ENCODE results near the gene TMEM40.

Gene TMEM40

GRCh38 chr3:12756635-12757034 lies 2.4 kb downstream of the TMEM40 start:
- in situ Hi-C loops (cut with MboI; ENCODE audit: low pct_unique_long_range_greater_than_20kb, low sequenced_read_pairs, unreplicated experiment): no loop called here
- TF ChIP-seq CTCF (IDR thresholded peaks at IDR 0.05; ENCODE audit: extremely low read depth, insufficient read depth, missing control alignments): no peak

GRCh38 chr3:12756175-12756574 lies 2.9 kb downstream of the TMEM40 start:
- no peak for TF ChIP-seq CTCF (IDR thresholded peaks at IDR 0.05; ENCODE audit: extremely low read depth, insufficient read depth, missing control alignments)
- no peak for DNase-seq (ENCODE audit: low spot score)
- in situ Hi-C loops (cut with MboI; ENCODE audit: low pct_unique_long_range_greater_than_20kb, low sequenced_read_pairs, unreplicated experiment): no loop called here

More at GRCh38 chr3:12756635-12757034, 2.4 kb downstream of the TMEM40 start:
- no peak for DNase-seq (ENCODE audit: low spot score)

- no peak for DNase-seq (ENCODE audit: low spot score)
- in situ Hi-C loops (cut with MboI; ENCODE audit: low pct_unique_long_range_greater_than_20kb, low sequenced_read_pairs, unreplicated experiment): no loop called here
- no peak for TF ChIP-seq CTCF (IDR thresholded peaks at IDR 0.05; ENCODE audit: extremely low read depth, insufficient read depth, missing control alignments)
Observed at GRCh38 chr3:12755754-12756153, 3.3 kb downstream of the TMEM40 start.

- in situ Hi-C loops (cut with MboI; ENCODE audit: low pct_unique_long_range_greater_than_20kb, low sequenced_read_pairs, unreplicated experiment): no loop called here
- DNase-seq (ENCODE audit: low spot score): no peak
- no peak for TF ChIP-seq CTCF (IDR thresholded peaks at IDR 0.05; ENCODE audit: extremely low read depth, insufficient read depth, missing control alignments)
Observed at GRCh38 chr3:12754313-12754712, 4.7 kb downstream of the TMEM40 start.

GRCh38 chr3:12753275-12754028 lies 5.6 kb downstream of the TMEM40 start:
- TF ChIP-seq CTCF (IDR thresholded peaks at IDR 0.05; ENCODE audit: extremely low read depth, insufficient read depth, missing control alignments): no peak
- DNase-seq (ENCODE audit: low spot score): no peak
- in situ Hi-C loops (cut with MboI; ENCODE audit: low pct_unique_long_range_greater_than_20kb, low sequenced_read_pairs, unreplicated experiment): no loop called here

GRCh38 chr3:12752809-12753208 lies 6.2 kb downstream of the TMEM40 start:
- peak; percentile 39 for DNase-seq (ENCODE audit: low spot score)
- in situ Hi-C loops (cut with MboI; ENCODE audit: low pct_unique_long_range_greater_than_20kb, low sequenced_read_pairs, unreplicated experiment): no loop called here
- TF ChIP-seq CTCF (IDR thresholded peaks at IDR 0.05; ENCODE audit: extremely low read depth, insufficient read depth, missing control alignments): no peak
